Measurements from ENCODE around the gene SSTR4. TPM values are rescaled to one million over a fixed set of nuclear protein-coding genes. Genes with fewer than 3 reads are reported as not detected.

SSTR4 gene
- total and polyA plus RNA-seq, 2 of the 13 experiments (the other 11 are each of a cell fraction or from before 2014, with no cell fraction given), result not detected

- Histone ChIP-seq H3K36me3 (replicated peaks in 1 of 2; ENCODE audit: control insufficient read depth in 1 of 2, insufficient read depth in 2 of 2, low read length in 2 of 2) (no peaks in the 10 kb centered on the region), H3K4me3 (replicated peaks in 1 of 3; ENCODE audit: insufficient read depth in 1 of 3, low read depth in 2 of 3, low read length in 3 of 3) (no peak overlapping the region), H3K79me2 (ENCODE audit: insufficient read depth, low read length) (no peaks in the 10 kb centered on the region), H3K4me1 (ENCODE audit: insufficient read depth, low read length) (peaks cover 9% of the 10 kb centered on the region), H3K27ac (ENCODE audit: extremely low read length, insufficient read depth, low read length) (no peak overlapping the region), H3K4me2 (ENCODE audit: low read depth, low read length) (no peak overlapping the region), H2AFZ (ENCODE audit: low read length) (no peak overlapping the region), H3K27me3 (ENCODE audit: control insufficient read depth in 1 of 2, insufficient read depth in 2 of 2, low read length in 2 of 2) (no peaks in the 10 kb centered on the region), H3K9me3 (ENCODE audit: low read length) (no peaks in the 10 kb centered on the region), H4K20me1 (ENCODE audit: insufficient read depth, low read length) (no peaks in the 10 kb centered on the region), H3K9ac (ENCODE audit: insufficient read depth, low read depth, low read length) (no peak overlapping the region)
- intact Hi-C loops (cut with micrococcal nuclease; ENCODE audit: unreplicated experiment), result no loop called here
- no peak for DNase-seq (ENCODE audit: low spot score)
- TF ChIP-seq ZNF343 (CRISPR knock-in tag; IDR thresholded peaks at IDR 0.05) (no peak), ZNF17 (CRISPR knock-in tag; IDR thresholded peaks at IDR 0.05) (no peak), KDM6A (CRISPR knock-in tag; IDR thresholded peaks at IDR 0.05; ENCODE audit: low read depth) (no peak), SALL1 (CRISPR knock-in tag; IDR thresholded peaks at IDR 0.05) (no peak), IRX3 (CRISPR knock-in tag; IDR thresholded peaks at IDR 0.05; ENCODE audit: borderline replicate concordance, low read depth) (no peak), ZNF670 (CRISPR knock-in tag; IDR thresholded peaks at IDR 0.05; ENCODE audit: borderline replicate concordance) (no peak), TBX2 (CRISPR knock-in tag; IDR thresholded peaks at IDR 0.05; ENCODE audit: borderline replicate concordance) (no peak), ZNF780A (CRISPR knock-in tag; IDR thresholded peaks at IDR 0.05) (no peak), NFYC (CRISPR knock-in tag; IDR thresholded peaks at IDR 0.05) (no peak), CENPT (CRISPR knock-in tag; IDR thresholded peaks at IDR 0.05; ENCODE audit: low read depth) (no peak)
- TF ChIP-seq, protein P1, sequence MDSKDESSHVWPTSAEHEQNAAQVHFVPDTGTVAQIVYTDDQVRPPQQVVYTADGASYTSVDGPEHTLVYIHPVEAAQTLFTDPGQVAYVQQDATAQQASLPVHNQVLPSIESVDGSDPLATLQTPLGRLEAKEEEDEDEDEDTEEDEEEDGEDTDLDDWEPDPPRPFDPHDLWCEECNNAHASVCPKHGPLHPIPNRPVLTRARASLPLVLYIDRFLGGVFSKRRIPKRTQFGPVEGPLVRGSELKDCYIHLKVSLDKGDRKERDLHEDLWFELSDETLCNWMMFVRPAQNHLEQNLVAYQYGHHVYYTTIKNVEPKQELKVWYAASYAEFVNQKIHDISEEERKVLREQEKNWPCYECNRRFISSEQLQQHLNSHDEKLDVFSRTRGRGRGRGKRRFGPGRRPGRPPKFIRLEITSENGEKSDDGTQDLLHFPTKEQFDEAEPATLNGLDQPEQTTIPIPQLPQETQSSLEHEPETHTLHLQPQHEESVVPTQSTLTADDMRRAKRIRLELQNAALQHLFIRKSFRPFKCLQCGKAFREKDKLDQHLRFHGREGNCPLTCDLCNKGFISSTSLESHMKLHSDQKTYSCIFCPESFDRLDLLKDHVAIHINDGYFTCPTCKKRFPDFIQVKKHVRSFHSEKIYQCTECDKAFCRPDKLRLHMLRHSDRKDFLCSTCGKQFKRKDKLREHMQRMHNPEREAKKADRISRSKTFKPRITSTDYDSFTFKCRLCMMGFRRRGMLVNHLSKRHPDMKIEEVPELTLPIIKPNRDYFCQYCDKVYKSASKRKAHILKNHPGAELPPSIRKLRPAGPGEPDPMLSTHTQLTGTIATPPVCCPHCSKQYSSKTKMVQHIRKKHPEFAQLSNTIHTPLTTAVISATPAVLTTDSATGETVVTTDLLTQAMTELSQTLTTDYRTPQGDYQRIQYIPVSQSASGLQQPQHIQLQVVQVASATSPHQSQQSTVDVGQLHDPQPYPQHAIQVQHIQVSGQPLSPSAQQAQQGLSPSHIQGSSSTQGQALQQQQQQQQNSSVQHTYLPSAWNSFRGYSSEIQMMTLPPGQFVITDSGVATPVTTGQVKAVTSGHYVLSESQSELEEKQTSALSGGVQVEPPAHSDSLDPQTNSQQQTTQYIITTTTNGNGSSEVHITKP (CRISPR knock-in tag; IDR thresholded peaks at IDR 0.05; ENCODE audit: low read depth), result no peak
- TF ChIP-seq, protein P2, sequence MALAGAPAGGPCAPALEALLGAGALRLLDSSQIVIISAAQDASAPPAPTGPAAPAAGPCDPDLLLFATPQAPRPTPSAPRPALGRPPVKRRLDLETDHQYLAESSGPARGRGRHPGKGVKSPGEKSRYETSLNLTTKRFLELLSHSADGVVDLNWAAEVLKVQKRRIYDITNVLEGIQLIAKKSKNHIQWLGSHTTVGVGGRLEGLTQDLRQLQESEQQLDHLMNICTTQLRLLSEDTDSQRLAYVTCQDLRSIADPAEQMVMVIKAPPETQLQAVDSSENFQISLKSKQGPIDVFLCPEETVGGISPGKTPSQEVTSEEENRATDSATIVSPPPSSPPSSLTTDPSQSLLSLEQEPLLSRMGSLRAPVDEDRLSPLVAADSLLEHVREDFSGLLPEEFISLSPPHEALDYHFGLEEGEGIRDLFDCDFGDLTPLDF (CRISPR knock-in tag; IDR thresholded peaks at IDR 0.05), result no peak
- TF ChIP-seq, protein P3, sequence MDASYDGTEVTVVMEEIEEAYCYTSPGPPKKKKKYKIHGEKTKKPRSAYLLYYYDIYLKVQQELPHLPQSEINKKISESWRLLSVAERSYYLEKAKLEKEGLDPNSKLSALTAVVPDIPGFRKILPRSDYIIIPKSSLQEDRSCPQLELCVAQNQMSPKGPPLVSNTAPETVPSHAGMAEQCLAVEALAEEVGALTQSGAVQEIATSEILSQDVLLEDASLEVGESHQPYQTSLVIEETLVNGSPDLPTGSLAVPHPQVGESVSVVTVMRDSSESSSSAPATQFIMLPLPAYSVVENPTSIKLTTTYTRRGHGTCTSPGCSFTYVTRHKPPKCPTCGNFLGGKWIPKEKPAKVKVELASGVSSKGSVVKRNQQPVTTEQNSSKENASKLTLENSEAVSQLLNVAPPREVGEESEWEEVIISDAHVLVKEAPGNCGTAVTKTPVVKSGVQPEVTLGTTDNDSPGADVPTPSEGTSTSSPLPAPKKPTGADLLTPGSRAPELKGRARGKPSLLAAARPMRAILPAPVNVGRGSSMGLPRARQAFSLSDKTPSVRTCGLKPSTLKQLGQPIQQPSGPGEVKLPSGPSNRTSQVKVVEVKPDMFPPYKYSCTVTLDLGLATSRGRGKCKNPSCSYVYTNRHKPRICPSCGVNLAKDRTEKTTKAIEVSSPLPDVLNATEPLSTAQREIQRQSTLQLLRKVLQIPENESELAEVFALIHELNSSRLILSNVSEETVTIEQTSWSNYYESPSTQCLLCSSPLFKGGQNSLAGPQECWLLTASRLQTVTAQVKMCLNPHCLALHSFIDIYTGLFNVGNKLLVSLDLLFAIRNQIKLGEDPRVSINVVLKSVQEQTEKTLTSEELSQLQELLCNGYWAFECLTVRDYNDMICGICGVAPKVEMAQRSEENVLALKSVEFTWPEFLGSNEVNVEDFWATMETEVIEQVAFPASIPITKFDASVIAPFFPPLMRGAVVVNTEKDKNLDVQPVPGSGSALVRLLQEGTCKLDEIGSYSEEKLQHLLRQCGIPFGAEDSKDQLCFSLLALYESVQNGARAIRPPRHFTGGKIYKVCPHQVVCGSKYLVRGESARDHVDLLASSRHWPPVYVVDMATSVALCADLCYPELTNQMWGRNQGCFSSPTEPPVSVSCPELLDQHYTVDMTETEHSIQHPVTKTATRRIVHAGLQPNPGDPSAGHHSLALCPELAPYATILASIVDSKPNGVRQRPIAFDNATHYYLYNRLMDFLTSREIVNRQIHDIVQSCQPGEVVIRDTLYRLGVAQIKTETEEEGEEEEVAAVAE (CRISPR knock-in tag; IDR thresholded peaks at IDR 0.05; ENCODE audit: borderline replicate concordance), result no peak
- in situ Hi-C loops (cut with HindIII; ENCODE audit: extremely low pct_ligation_motif_present, low pct_unique_long_range_greater_than_20kb), result no loop called here
- no peak for FAIRE-seq
- no TSS peak for BruUV-seq (replicated peaks)
- WGBS (ENCODE audit: low lambda C conversion rate), result 7% methylated on average over 2 of the region's 2 CpGs
- POLR2A ChIA-PET, result no interaction called here
- CTCF ChIA-PET (ENCODE audit: low intra/inter-chr PET ratio, low total read pairs), result no interaction called here
- no peak for ATAC-seq
These were observed 28.5 kb downstream of the SSTR4 start for GRCh38 chr20:23063581-23063980.

All from HepG2 (cell line).